Loucy (cell line): ENCODE measurements around the gene NCK1.

Experiments
- H2AFZ ChIP-seq: fragments of 200-600 bp; sonication (generic); 2 replicates; pipeline ENCODE4 v1.6.0; 2016; ENCODE audit warnings: antibody characterized with exemption, mild to moderate bottlenecking, low read length, moderate library complexity
- H3F3A ChIP-seq: fragments of 200-600 bp; 2 replicates; pipeline ENCODE4 v1.6.0; 2016; ENCODE audit warnings: antibody characterized with exemption, low read depth, mild to moderate bottlenecking
- H3K27me3 ChIP-seq: fragments of 200-600 bp; sonication (generic); 2 replicates; pipeline ENCODE4 v1.6.1; 2014; ENCODE audit warnings: low read length, mild to moderate bottlenecking; ENCODE audit not compliant: insufficient read depth, poor library complexity, severe bottlenecking
- H3K36me3 ChIP-seq: fragments of 200-600 bp; sonication (generic); 2 replicates; pipeline ENCODE4 v1.6.1; 2016; ENCODE audit warnings: low read length; ENCODE audit not compliant: insufficient read depth
- H3K4me1 ChIP-seq: fragments of 200-600 bp; sonication (generic); 2 replicates; pipeline ENCODE4 v1.5.1; 2014; ENCODE audit warnings: low read length, mild to moderate bottlenecking; ENCODE audit not compliant: insufficient read depth, poor library complexity, severe bottlenecking
- H3K4me2 ChIP-seq: fragments of 200-600 bp; sonication (generic); 2 replicates; pipeline ENCODE4 v1.6.0; 2014; ENCODE audit warnings: antibody characterized with exemption, low read length, low read depth, mild to moderate bottlenecking; ENCODE audit not compliant: poor library complexity, severe bottlenecking
- H3K4me3 ChIP-seq: fragments of 200-600 bp; sonication (generic); 2 replicates; pipeline ENCODE4 v1.5.1; 2014; ENCODE audit warnings: low read length, mild to moderate bottlenecking, mixed read lengths; ENCODE audit not compliant: poor library complexity, severe bottlenecking
- H3K79me2 ChIP-seq: fragments of 200-600 bp; sonication (generic); 2 replicates; pipeline ENCODE4 v1.6.1; 2014; ENCODE audit warnings: low read length; ENCODE audit not compliant: insufficient read depth
- H3K9ac ChIP-seq: fragments of 200-600 bp; sonication (generic); 2 replicates; pipeline ENCODE4 v1.6.0; 2014; ENCODE audit warnings: mild to moderate bottlenecking, low read depth, low read length, moderate library complexity; ENCODE audit not compliant: poor library complexity, severe bottlenecking
- H3K9me2 ChIP-seq: fragments of 200-600 bp; sonication (generic); replicated peaks from 2 replicates; pipeline ENCODE4 v1.6.1; 2016; ENCODE audit warnings: low read depth, low read length, mixed read lengths
- H3K9me3 ChIP-seq: fragments of 200-600 bp; sonication (generic); 2 replicates; pipeline ENCODE4 v1.6.1; 2014; ENCODE audit warnings: mild to moderate bottlenecking, antibody characterized with exemption, low read length, low read depth; ENCODE audit not compliant: insufficient read depth
- H4K20me1 ChIP-seq: fragments of 200-600 bp; sonication (generic); 2 replicates; pipeline ENCODE4 v1.6.0; 2014; ENCODE audit warnings: antibody characterized with exemption, low read length, mild to moderate bottlenecking; ENCODE audit not compliant: insufficient read depth, poor library complexity, severe bottlenecking
- CTCF ChIP-seq: fragments of 200-600 bp; sonication (generic); conservative IDR thresholded peaks from 2 replicates; pipeline ENCODE4 v1.5.1; 2014; ENCODE audit warnings: mild to moderate bottlenecking, antibody characterized with exemption, low read length
- EZH2phosphoT487 ChIP-seq: fragments of 200-600 bp; IDR thresholded peaks from 2 replicates; pipeline ENCODE4 v1.6.1; 2018; ENCODE audit warnings: antibody characterized with exemption, mild to moderate bottlenecking, moderate library complexity, borderline replicate concordance

NCK1 gene

GRCh38 chr3:136990826-136991225 lies 128.8 kb downstream of the NCK1 start:
- Histone ChIP-seq H3K9me2 (no peaks in the 10 kb centered on the region), H3K36me3 (no peaks in the 10 kb centered on the region), H3K9me3 (no peaks in the 10 kb centered on the region), H3K27me3 (no peaks in the 10 kb centered on the region), H3K4me3 (no peak overlapping the region), H3K4me1 (no peaks in the 10 kb centered on the region), H2AFZ (no peak overlapping the region), H3K79me2 (no peaks in the 10 kb centered on the region), H3K4me2 (no peak overlapping the region), H3F3A (no peaks in the 10 kb centered on the region), H4K20me1 (no peaks in the 10 kb centered on the region), H3K9ac (no peak overlapping the region)
- no peak for TF ChIP-seq EZH2phosphoT487
- TF ChIP-seq CTCF: no peak

DNA sequence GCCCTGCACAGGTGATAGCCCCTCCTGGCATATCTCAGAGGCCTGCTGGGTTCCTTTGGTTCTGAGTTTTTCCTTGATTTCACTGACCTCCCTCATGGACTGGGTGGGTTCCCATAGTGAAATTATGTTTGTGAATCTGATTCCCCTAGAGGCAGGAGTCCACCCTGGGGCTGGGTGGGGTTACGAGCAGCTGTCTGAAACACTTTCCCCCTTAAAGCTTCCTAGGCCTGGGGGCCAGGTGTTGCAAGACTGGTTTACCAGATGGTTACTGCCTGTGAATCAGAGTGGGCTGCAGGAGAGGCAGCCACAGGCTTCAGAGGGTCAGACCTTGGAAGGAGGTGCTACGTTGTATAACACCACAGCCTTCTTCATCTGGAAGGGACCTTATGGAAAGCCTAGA lies 130.1 kb downstream of the NCK1 start:
- Histone ChIP-seq H3K36me3 (no peaks in the 10 kb centered on the region), H2AFZ (no peak overlapping the region), H3K4me1 (no peaks in the 10 kb centered on the region), H3F3A (no peaks in the 10 kb centered on the region), H3K79me2 (no peaks in the 10 kb centered on the region), H3K4me2 (no peak overlapping the region), H3K9ac (no peak overlapping the region), H4K20me1 (no peaks in the 10 kb centered on the region), H3K27me3 (no peaks in the 10 kb centered on the region), H3K9me2 (no peaks in the 10 kb centered on the region), H3K9me3 (no peaks in the 10 kb centered on the region), H3K4me3 (no peak overlapping the region)
- TF ChIP-seq EZH2phosphoT487: no peak
- TF ChIP-seq CTCF: no peak

GRCh38 chr3:136994772-136995516 lies 132.9 kb downstream of the NCK1 start:
- H2AFZ ChIP-seq: no peak overlapping the region
- TF ChIP-seq CTCF: no peak
- no peaks in the 10 kb centered on the region for H3K79me2 ChIP-seq
- H3F3A ChIP-seq: no peaks in the 10 kb centered on the region
- no peaks in the 10 kb centered on the region for H3K9me2 ChIP-seq
- no peaks in the 10 kb centered on the region for H4K20me1 ChIP-seq
- no peak overlapping the region for H3K9ac ChIP-seq
- no peaks in the 10 kb centered on the region for H3K27me3 ChIP-seq
- H3K4me3 ChIP-seq: no peak overlapping the region
- H3K4me1 ChIP-seq: no peaks in the 10 kb centered on the region
- no peaks in the 10 kb centered on the region for H3K36me3 ChIP-seq
- no peak overlapping the region for H3K4me2 ChIP-seq
- no peaks in the 10 kb centered on the region for H3K9me3 ChIP-seq
